ENCODE measurements around the gene AUTS2.
A peak's percentile ranks its signal among the peaks of the same experiment; 100 is the strongest.

Gene AUTS2

GRCh38 chr7:70178211-70178610 lies 579.9 kb downstream of the AUTS2 start:
- TF ChIP-seq GATA3 (IDR thresholded peaks at IDR 0.05; ENCODE audit: low read depth, low read length) (no peak), GATA2 (IDR thresholded peaks at IDR 0.05; ENCODE audit: low read depth, low read length) (no peak)

GRCh38 chr7:70178787-70179186 lies 580.5 kb downstream of the AUTS2 start:
- TF ChIP-seq GATA3 (IDR thresholded peaks at IDR 0.05; ENCODE audit: low read depth, low read length) (no peak), GATA2 (IDR thresholded peaks at IDR 0.05; ENCODE audit: low read depth, low read length) (no peak)

DNA sequence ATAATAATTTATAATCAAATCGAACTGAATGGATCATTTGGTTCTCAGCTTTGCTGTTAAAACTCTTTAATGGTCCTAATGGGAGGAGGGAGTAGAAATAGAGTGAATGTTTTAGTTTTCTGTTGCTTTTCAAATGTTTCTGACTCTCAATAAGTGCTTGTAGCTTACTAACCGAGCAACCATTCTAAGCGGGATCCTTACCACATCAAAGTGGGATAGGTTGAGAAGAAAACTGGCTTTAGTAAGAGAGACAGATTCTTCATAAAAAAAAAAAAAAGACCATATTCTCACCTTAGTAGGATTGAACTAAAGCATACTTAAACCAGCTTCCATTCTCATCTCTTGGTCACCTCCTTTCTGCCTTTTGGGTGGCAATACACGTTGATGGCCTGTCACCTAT lies 584.2 kb downstream of the AUTS2 start:
- no peak for TF ChIP-seq GATA2 (IDR thresholded peaks at IDR 0.05; ENCODE audit: low read depth, low read length)
- TF ChIP-seq GATA3 (IDR thresholded peaks at IDR 0.05; ENCODE audit: low read depth, low read length) = no peak

GRCh38 chr7:70183278-70183677 lies 585.0 kb downstream of the AUTS2 start:
- TF ChIP-seq GATA3 (IDR thresholded peaks at IDR 0.05; ENCODE audit: low read depth, low read length) = no peak
- no peak for TF ChIP-seq GATA2 (IDR thresholded peaks at IDR 0.05; ENCODE audit: low read depth, low read length)

GRCh38 chr7:70188901-70189650 lies 590.8 kb downstream of the AUTS2 start:
- TF ChIP-seq GATA3 (IDR thresholded peaks at IDR 0.05; ENCODE audit: low read depth, low read length) = no peak
- no peak for TF ChIP-seq GATA2 (IDR thresholded peaks at IDR 0.05; ENCODE audit: low read depth, low read length)

DNA sequence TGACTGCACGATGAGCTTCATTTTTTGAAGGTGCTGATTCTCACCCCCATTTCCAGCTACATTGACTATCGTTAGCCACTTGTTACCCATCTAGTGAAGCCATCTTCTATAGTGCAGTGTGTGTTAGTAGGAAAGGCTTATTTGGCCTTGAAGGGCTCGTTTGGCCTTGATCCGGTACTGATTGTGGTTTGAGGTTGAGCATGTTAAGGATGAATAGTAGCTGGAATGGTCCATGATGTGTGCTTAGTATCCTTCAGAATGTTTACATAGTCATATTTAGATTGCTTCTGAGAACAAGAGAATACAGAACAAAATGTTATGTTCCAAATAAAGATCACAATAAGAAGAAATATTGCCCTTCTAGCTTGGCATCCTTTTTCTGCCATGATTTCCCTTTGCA lies 591.5 kb downstream of the AUTS2 start:
- TF ChIP-seq GATA2 (IDR thresholded peaks at IDR 0.05; ENCODE audit: low read depth, low read length) = no peak
- no peak for TF ChIP-seq GATA3 (IDR thresholded peaks at IDR 0.05; ENCODE audit: low read depth, low read length)

- no peak for TF ChIP-seq GATA3 (IDR thresholded peaks at IDR 0.05; ENCODE audit: low read depth, low read length)
- TF ChIP-seq GATA2 (IDR thresholded peaks at IDR 0.05; ENCODE audit: low read depth, low read length) = no peak
These were observed 592.0 kb downstream of the AUTS2 start for GRCh38 chr7:70190281-70190680.

- TF ChIP-seq GATA2 (IDR thresholded peaks at IDR 0.05; ENCODE audit: low read depth, low read length) (no peak), GATA3 (IDR thresholded peaks at IDR 0.05; ENCODE audit: low read depth, low read length) (no peak)
These were observed 595.2 kb downstream of the AUTS2 start for GRCh38 chr7:70193514-70193913.

- TF ChIP-seq GATA3 (IDR thresholded peaks at IDR 0.05; ENCODE audit: low read depth, low read length) (no peak), GATA2 (IDR thresholded peaks at IDR 0.05; ENCODE audit: low read depth, low read length) (no peak)
These were observed 610.2 kb downstream of the AUTS2 start for GRCh38 chr7:70208236-70209063.

DNA sequence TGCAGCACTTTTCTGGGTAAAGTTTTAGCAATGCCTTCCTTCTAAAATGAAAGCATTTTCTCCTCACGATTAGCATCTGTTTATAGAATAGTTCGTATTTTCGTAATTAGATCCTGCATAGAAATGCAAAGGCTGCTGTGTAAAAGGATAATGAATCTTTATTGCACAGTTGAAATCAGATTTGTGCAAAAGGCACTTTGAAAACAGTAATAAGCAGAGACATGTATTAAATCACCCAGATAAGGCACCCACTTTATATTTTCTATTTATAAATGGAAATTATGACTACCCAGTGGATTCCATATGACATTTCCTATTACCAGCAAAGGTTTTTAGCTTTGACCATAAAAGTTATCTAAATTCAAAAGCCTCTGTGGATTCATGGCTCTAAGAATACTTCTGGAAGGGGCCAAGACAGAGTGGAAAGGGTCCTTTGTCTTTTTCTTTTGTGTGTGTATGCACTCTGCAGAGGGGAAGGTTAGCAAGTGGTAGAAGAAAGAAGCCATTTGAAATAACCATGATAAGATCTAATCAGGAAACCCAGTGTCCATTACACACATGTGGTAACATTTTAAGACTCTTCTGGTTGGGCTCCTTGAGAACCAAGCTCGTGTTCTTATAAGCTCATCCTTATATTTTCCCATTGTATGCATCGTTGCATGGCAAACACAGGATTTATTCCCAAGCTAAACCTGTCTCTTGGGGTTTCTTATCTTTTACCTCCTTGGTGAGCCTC lies 612.1 kb downstream of the AUTS2 start:
- TF ChIP-seq GATA2 (IDR thresholded peaks at IDR 0.05; ENCODE audit: low read depth, low read length) (peak; percentile 57; the same call in 1 of the 2 replicates), GATA3 (IDR thresholded peaks at IDR 0.05; ENCODE audit: low read depth, low read length) (peak; percentile 40; the same call in 1 of the 2 replicates)

- TF ChIP-seq GATA3 (IDR thresholded peaks at IDR 0.05; ENCODE audit: low read depth, low read length) (no peak), GATA2 (IDR thresholded peaks at IDR 0.05; ENCODE audit: low read depth, low read length) (no peak)
These were observed 612.6 kb downstream of the AUTS2 start for GRCh38 chr7:70210936-70211310.

- no peak for TF ChIP-seq GATA2 (IDR thresholded peaks at IDR 0.05; ENCODE audit: low read depth, low read length)
- no peak for TF ChIP-seq GATA3 (IDR thresholded peaks at IDR 0.05; ENCODE audit: low read depth, low read length)
These were observed 614.0 kb downstream of the AUTS2 start for GRCh38 chr7:70212281-70212680.

GRCh38 chr7:70214071-70214470 lies 615.8 kb downstream of the AUTS2 start:
- TF ChIP-seq GATA2 (IDR thresholded peaks at IDR 0.05; ENCODE audit: low read depth, low read length) (no peak), GATA3 (IDR thresholded peaks at IDR 0.05; ENCODE audit: low read depth, low read length) (no peak)

GRCh38 chr7:70215491-70215890 lies 617.2 kb downstream of the AUTS2 start:
- no peak for TF ChIP-seq GATA2 (IDR thresholded peaks at IDR 0.05; ENCODE audit: low read depth, low read length)
- TF ChIP-seq GATA3 (IDR thresholded peaks at IDR 0.05; ENCODE audit: low read depth, low read length) = no peak
